ENCODE data around the gene NCLN. TPM values are rescaled to one million over a fixed set of nuclear protein-coding genes. Genes with fewer than 3 reads are reported as not detected.
A peak's percentile ranks its signal among the peaks of the same experiment; 100 is the strongest.
"Not testable (repeated sequence)": the region's sequence is repeated elsewhere in the genome, so short reads cannot be mapped to it uniquely, and the experiment has no call there.

The NCLN gene
- total RNA-seq, 1 donor from 2014 or later, result 54.6 TPM

GRCh38 chr19:3201072-3201700 is 15.5 kb downstream of the NCLN start:
- Mint-ChIP-seq H3K9me3 (ENCODE audit: low read depth) (no peaks in the 10 kb centered on the region), H3K36me3 (ENCODE audit: insufficient read depth) (no peaks in the 10 kb centered on the region), H3K4me3 (ENCODE audit: low read depth) (no peak overlapping the region), H3K27ac (no peak overlapping the region), H3K4me1 (ENCODE audit: low read depth) (no peaks in the 10 kb centered on the region), H3K27me3 (no peaks in the 10 kb centered on the region)
- no peak for DNase-seq (ENCODE audit: low spot score, unreplicated experiment)
- no peak for TF ChIP-seq CTCF (IDR thresholded peaks at IDR 0.05; ENCODE audit: unreplicated experiment)

GRCh38 chr19:3201911-3202310 is 16.2 kb downstream of the NCLN start:
- Mint-ChIP-seq H3K36me3 (ENCODE audit: insufficient read depth) (no peaks in the 10 kb centered on the region), H3K27me3 (no peaks in the 10 kb centered on the region), H3K4me1 (ENCODE audit: low read depth) (no peaks in the 10 kb centered on the region), H3K9me3 (ENCODE audit: low read depth) (no peaks in the 10 kb centered on the region), H3K27ac (no peak overlapping the region), H3K4me3 (ENCODE audit: low read depth) (no peak overlapping the region)
- no peak for TF ChIP-seq CTCF (IDR thresholded peaks at IDR 0.05; ENCODE audit: unreplicated experiment)
- no peak for DNase-seq (ENCODE audit: low spot score, unreplicated experiment)

GRCh38 chr19:3202346-3202745 is 16.6 kb downstream of the NCLN start:
- no peaks in the 10 kb centered on the region for H3K4me1 Mint-ChIP-seq (ENCODE audit: low read depth)
- no peaks in the 10 kb centered on the region for H3K27me3 Mint-ChIP-seq
- no peak for TF ChIP-seq CTCF (IDR thresholded peaks at IDR 0.05; ENCODE audit: unreplicated experiment)
- no peaks in the 10 kb centered on the region for H3K36me3 Mint-ChIP-seq (ENCODE audit: insufficient read depth)
- H3K27ac Mint-ChIP-seq, result no peak overlapping the region
- H3K9me3 Mint-ChIP-seq (ENCODE audit: low read depth), result no peaks in the 10 kb centered on the region
- H3K4me3 Mint-ChIP-seq (ENCODE audit: low read depth), result no peak overlapping the region
- no peak for DNase-seq (ENCODE audit: low spot score, unreplicated experiment)

GRCh38 chr19:3202895-3203294 is 17.2 kb downstream of the NCLN start:
- H3K27ac Mint-ChIP-seq, result peak overlapping the region; percentile 69
- not testable (repeated sequence) for H3K4me1 Mint-ChIP-seq (ENCODE audit: low read depth); DNase-seq (ENCODE audit: low spot score, unreplicated experiment); H3K9me3 Mint-ChIP-seq (ENCODE audit: low read depth); H3K27me3 Mint-ChIP-seq; H3K4me3 Mint-ChIP-seq (ENCODE audit: low read depth); H3K36me3 Mint-ChIP-seq (ENCODE audit: insufficient read depth)

GRCh38 chr19:3203805-3204645 is 18.3 kb downstream of the NCLN start:
- Mint-ChIP-seq H3K9me3 (ENCODE audit: low read depth) (no peaks in the 10 kb centered on the region), H3K4me1 (ENCODE audit: low read depth) (no peaks in the 10 kb centered on the region), H3K27me3 (no peaks in the 10 kb centered on the region), H3K27ac (no peak overlapping the region), H3K4me3 (ENCODE audit: low read depth) (no peak overlapping the region), H3K36me3 (ENCODE audit: insufficient read depth) (peaks cover 1% of the 10 kb centered on the region)
- no peak for TF ChIP-seq CTCF (IDR thresholded peaks at IDR 0.05; ENCODE audit: unreplicated experiment)
- no peak for DNase-seq (ENCODE audit: low spot score, unreplicated experiment)

All from progenitor cell of endocrine pancreas (in vitro differentiated cells).